Right atrium auricular region (tissue), 2 donors: ENCODE data around the gene MRGPRD. TPM values are rescaled to one million over a fixed set of nuclear protein-coding genes. Genes with fewer than 3 reads are reported as not detected.

Experiments
- DNase-seq: peaks from one replicate; pipeline ENCODE4 v3.0.0-alpha.2; 2019; ENCODE audit warnings: low spot score
- H3K27ac ChIP-seq, 2 donors: fragments of 200-600 bp; sonication (generic); 1 replicate in 1 of 2; 2 replicates in 1 of 2; pipeline ENCODE4 v1.5.1; 2016 to 2019
- H3K27me3 ChIP-seq, 2 donors: fragments of 200-600 bp; sonication (generic); one replicate each; pipeline versions ENCODE4 v1.5.1 to v1.6.0; 2017 to 2019
- H3K36me3 ChIP-seq: fragments of 200-600 bp; sonication (generic); one replicate; pipeline ENCODE4 v1.5.1; 2016
- H3K4me1 ChIP-seq, 2 donors: fragments of 200-600 bp; sonication (generic); one replicate each; pipeline versions ENCODE4 v1.5.1 to v1.6.0; 2017 to 2019
- H3K4me3 ChIP-seq, 2 donors: fragments of 200-600 bp; sonication (generic); 1 replicate in 1 of 2; 2 replicates in 1 of 2; pipeline ENCODE4 v1.5.1; 2017 to 2019; ENCODE audit warnings: mild to moderate bottlenecking in 1 of 2, moderate library complexity in 1 of 2
- H3K9me3 ChIP-seq, 2 donors: fragments of 200-600 bp; sonication (generic); one replicate each; pipeline ENCODE4 v1.5.1; 2019
- total RNA-seq, 2 donors: library from RNA; depleted of rRNA; stranded (reverse); fragments of >200 nt; gene quantifications; one replicate each; pipeline ENCODE4 v1.1.0, GENCODE V29; 2016
- TF ChIP-seq, protein P1 (sequence below), 2 donors: fragments of 200-600 bp; sonication (generic); IDR thresholded peaks; one replicate each; pipeline ENCODE4 v1.5.1; 2019; ENCODE audit warnings: antibody characterized with exemption in 2 of 2

MRGPRD gene
- total RNA-seq, 2 donors from 2014 or later = not detected

DNA sequence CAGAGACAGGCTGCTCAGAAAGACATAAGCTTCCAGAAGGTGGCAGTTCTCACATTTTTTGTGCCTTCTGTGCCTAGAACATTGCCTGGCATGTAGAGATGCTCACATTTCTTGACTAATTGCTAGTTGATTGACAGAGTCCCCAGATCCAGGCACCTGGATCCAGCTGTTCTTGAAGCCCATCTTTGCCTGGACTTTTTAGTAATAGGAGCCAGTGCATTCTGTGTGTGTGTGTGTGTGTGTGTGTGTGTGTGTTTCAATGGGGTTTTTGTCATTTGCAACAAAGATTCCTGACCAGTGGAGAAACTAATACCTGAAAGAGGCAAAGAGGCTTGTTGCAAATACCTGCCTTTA is 17.2 kb upstream of the MRGPRD start:
- no peaks in the 10 kb centered on the region for H3K36me3 ChIP-seq
- peaks cover 0 to 49% of the 10 kb centered on the region in 2 donors for H3K4me1 ChIP-seq
- H3K4me3 ChIP-seq = no peak overlapping the region
- TF ChIP-seq, protein P1, sequence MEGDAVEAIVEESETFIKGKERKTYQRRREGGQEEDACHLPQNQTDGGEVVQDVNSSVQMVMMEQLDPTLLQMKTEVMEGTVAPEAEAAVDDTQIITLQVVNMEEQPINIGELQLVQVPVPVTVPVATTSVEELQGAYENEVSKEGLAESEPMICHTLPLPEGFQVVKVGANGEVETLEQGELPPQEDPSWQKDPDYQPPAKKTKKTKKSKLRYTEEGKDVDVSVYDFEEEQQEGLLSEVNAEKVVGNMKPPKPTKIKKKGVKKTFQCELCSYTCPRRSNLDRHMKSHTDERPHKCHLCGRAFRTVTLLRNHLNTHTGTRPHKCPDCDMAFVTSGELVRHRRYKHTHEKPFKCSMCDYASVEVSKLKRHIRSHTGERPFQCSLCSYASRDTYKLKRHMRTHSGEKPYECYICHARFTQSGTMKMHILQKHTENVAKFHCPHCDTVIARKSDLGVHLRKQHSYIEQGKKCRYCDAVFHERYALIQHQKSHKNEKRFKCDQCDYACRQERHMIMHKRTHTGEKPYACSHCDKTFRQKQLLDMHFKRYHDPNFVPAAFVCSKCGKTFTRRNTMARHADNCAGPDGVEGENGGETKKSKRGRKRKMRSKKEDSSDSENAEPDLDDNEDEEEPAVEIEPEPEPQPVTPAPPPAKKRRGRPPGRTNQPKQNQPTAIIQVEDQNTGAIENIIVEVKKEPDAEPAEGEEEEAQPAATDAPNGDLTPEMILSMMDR (IDR thresholded peaks at IDR 0.05) = no peak
- H3K9me3 ChIP-seq = no peaks in the 10 kb centered on the region
- DNase-seq = no peak
- H3K27ac ChIP-seq = no peak overlapping the region
- no peaks in the 10 kb centered on the region for H3K27me3 ChIP-seq

GRCh38 chr11:68997124-68997994 is 16.6 kb upstream of the MRGPRD start:
- TF ChIP-seq, protein P1 (IDR thresholded peaks at IDR 0.05) = no peak
- Histone ChIP-seq H3K36me3 (no peaks in the 10 kb centered on the region), H3K27me3 (no peaks in the 10 kb centered on the region), H3K4me3 (no peak overlapping the region), H3K9me3 (no peaks in the 10 kb centered on the region), H3K4me1 (peaks cover 0 to 42% of the 10 kb centered on the region in 2 donors), H3K27ac (no peak overlapping the region)
- DNase-seq = no peak

GRCh38 chr11:68996376-68997123 is 15.8 kb upstream of the MRGPRD start:
- no peak overlapping the region for H3K4me3 ChIP-seq
- H3K9me3 ChIP-seq = no peaks in the 10 kb centered on the region
- DNase-seq = no peak
- no peaks in the 10 kb centered on the region for H3K27me3 ChIP-seq
- H3K27ac ChIP-seq = no peak overlapping the region
- TF ChIP-seq, protein P1 (IDR thresholded peaks at IDR 0.05) = no peak
- H3K4me1 ChIP-seq = peaks cover 0 to 34% of the 10 kb centered on the region in 2 donors
- H3K36me3 ChIP-seq = no peaks in the 10 kb centered on the region

DNA sequence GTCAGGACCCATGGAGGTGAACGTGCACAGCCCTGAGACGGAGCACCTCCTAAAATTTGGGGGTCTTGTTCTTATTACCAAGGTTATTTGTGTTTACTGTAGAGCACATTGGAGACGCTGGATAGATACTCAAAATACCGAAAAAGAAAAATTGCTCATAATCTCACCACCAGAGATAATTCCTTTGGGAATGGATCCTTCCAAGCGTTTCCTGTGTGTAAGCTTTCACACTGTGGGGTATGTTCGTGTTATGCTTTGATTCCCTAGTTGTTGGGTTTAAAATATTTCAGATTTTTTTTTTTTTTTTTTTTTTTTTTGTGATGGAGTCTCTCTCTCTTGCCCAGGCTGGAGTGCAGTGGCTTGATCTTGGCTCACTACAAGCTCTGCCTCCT is 14.1 kb upstream of the MRGPRD start:
- Histone ChIP-seq H3K4me1 (peaks cover 0 to 18% of the 10 kb centered on the region in 2 donors), H3K4me3 (no peak overlapping the region), H3K36me3 (no peaks in the 10 kb centered on the region), H3K27me3 (no peaks in the 10 kb centered on the region), H3K9me3 (no peaks in the 10 kb centered on the region), H3K27ac (no peak overlapping the region)
- TF ChIP-seq, protein P1 (IDR thresholded peaks at IDR 0.05) = no peak
- DNase-seq = no peak

DNA sequence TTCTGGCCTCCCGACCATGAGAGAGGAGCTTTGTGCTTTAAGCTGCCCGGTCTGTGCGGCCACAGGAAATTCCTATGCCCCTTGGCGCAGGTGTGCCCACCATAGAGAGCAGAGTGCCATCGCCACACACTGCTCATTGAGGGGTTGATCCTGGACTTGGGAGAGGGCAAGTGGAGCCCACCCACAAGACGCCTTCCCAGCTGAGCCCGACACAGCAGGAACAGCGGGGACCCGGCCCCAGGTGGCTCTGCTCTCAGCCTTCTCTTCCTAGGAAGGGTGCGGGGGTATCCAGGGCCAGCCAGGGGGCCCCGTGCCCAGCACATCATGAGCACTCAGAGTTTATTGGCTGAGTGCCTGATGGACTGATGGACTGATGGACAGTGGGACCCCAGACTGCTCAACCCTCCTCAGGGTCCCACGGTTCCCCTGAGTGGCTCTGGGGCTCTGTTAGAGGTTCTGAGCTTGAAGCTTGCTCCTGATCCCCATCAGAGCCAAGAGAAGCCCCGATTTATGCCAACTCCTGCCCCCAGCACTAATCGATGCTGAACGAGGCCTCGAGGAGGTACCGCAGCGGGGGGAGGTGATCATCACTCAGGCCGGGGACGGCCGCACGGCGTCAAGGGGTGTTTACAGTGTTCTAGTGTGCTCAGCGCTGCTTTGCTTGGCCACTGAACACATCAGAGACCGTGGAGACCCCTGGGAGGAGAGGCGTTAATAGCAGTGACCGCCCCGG is 13.5 kb upstream of the MRGPRD start:
- H3K36me3 ChIP-seq = no peaks in the 10 kb centered on the region
- H3K4me3 ChIP-seq = no peak overlapping the region
- peaks cover 0 to 18% of the 10 kb centered on the region in 2 donors for H3K4me1 ChIP-seq
- TF ChIP-seq, protein P1 (IDR thresholded peaks at IDR 0.05) = no peak
- no peaks in the 10 kb centered on the region for H3K9me3 ChIP-seq
- no peaks in the 10 kb centered on the region for H3K27me3 ChIP-seq
- no peak for DNase-seq
- no peak overlapping the region for H3K27ac ChIP-seq
